DMS 273 treated with DMSO at 0.1 percent for 48 hours (cell line): ENCODE results near the gene PPP4R4.
"Not testable (repeated sequence)": the region's sequence is repeated elsewhere in the genome, so short reads cannot be mapped to it uniquely, and the experiment has no call there.

ENCODE experiments used
- DNase-seq: peaks from one replicate; lab custom pipeline; 2025; lab: John Stamatoyannopoulos, UW

Gene PPP4R4

GRCh38 chr14:94269156-94269555 is 95.0 kb downstream of the PPP4R4 start:
- no peak for DNase-seq

- DNase-seq, result not testable (repeated sequence)
These were observed 102.9 kb downstream of the PPP4R4 start for GRCh38 chr14:94276898-94277561.

- DNase-seq, result no peak
These were observed 104.6 kb downstream of the PPP4R4 start for GRCh38 chr14:94278731-94279130.

- DNase-seq, result no peak
These were observed 109.0 kb downstream of the PPP4R4 start for GRCh38 chr14:94282991-94283723.

GRCh38 chr14:94284221-94284620 is 110.1 kb downstream of the PPP4R4 start:
- no peak for DNase-seq

GRCh38 chr14:94285158-94285557 is 111.0 kb downstream of the PPP4R4 start:
- DNase-seq, result no peak

GRCh38 chr14:94288610-94289465 is 114.7 kb downstream of the PPP4R4 start:
- DNase-seq, result no peak

- no peak for DNase-seq
These were observed 116.1 kb downstream of the PPP4R4 start for GRCh38 chr14:94290197-94290596.

- no peak for DNase-seq
These were observed 117.2 kb downstream of the PPP4R4 start for GRCh38 chr14:94291159-94291905.

- no peak for DNase-seq
These were observed 117.9 kb downstream of the PPP4R4 start for GRCh38 chr14:94291906-94292525.

- DNase-seq, result no peak
These were observed 118.4 kb downstream of the PPP4R4 start for GRCh38 chr14:94292526-94292871.

- no peak for DNase-seq
These were observed 118.9 kb downstream of the PPP4R4 start, which contains the start of gene SERPINA10 for GRCh38 chr14:94292872-94293577. SERPINA10 (minus strand) TSS chr14:94293268; CDS start chr14:94290593, 2,675 bp downstream.

- no peak for DNase-seq
These were observed 119.4 kb downstream of the PPP4R4 start for GRCh38 chr14:94293578-94293924.

- no peak for DNase-seq
These were observed 121.4 kb downstream of the PPP4R4 start for GRCh38 chr14:94295360-94296180.

- not testable (repeated sequence) for DNase-seq
These were observed 122.0 kb downstream of the PPP4R4 start for GRCh38 chr14:94296181-94296545.

GRCh38 chr14:94298130-94298529 is 124.0 kb downstream of the PPP4R4 start:
- DNase-seq, result no peak

- DNase-seq, result no peak
These were observed 129.0 kb downstream of the PPP4R4 start for GRCh38 chr14:94303111-94303510.

GRCh38 chr14:94304243-94304642 is 130.1 kb downstream of the PPP4R4 start:
- no peak for DNase-seq

- no peak for DNase-seq
These were observed 131.5 kb downstream of the PPP4R4 start for GRCh38 chr14:94305620-94306019.
